Measurements from ENCODE around the gene LRP1B.
"Not testable (repeated sequence)": the region's sequence is repeated elsewhere in the genome, so short reads cannot be mapped to it uniquely, and the experiment has no call there.

The LRP1B gene

DNA sequence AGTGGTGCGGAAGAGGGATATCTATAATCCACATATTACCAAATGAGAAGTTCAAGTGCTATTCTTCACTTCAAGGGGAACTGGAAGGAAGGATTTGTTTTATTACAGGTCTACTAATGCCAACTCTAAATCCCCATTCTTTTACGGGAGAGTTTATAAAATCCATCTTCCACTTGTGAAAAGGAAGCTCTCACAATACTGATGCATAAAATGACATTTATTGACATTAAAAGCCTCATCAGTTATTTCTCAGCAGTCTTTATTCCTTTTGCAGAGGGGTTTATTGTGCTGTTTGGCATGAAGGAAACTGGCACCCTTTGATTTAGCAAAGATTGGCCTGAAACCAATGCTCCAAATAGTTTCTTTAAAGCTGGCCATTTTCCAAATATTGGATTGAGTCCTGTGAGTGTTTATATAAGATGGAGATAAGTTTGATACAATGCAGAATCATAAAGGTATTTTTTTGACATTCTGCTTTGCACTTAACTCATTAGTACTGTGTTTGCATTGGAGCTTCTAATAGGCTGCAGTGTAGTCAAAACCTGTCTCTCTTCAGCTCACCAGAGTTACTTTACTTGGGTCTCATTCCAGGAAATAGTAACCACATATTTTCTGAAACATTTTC is 26.6 kb downstream of the LRP1B start:
- DNase-seq (ENCODE audit: low spot score) = no peak

GRCh38 chr2:142100970-142101369 is 29.8 kb downstream of the LRP1B start:
- DNase-seq (ENCODE audit: low spot score) = no peak

GRCh38 chr2:142100139-142100873 is 30.5 kb downstream of the LRP1B start:
- DNase-seq (ENCODE audit: low spot score) = no peak

- DNase-seq (ENCODE audit: low spot score) = no peak
Measured at GRCh38 chr2:142097711-142098110, 33.1 kb downstream of the LRP1B start.

DNA sequence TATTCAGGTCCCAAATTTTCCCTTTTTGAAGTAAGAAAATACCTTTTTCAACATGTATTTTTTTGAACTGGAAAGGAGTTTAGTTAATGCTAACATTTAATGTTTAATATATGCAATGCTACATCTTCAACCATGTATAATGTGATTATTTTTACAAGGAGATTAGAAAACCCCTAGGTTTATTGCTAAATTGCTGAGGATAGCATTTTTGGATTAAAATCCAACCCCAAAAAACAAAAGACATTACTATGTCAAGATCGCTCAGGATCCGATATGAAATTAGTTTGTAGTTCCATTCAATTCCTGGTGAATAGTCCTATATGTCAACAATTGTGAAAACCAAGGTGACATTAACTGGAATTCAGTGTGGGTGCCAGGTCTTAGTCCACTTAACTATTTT is 35.2 kb downstream of the LRP1B start:
- DNase-seq (ENCODE audit: low spot score) = no peak

GRCh38 chr2:142094233-142094632 is 36.6 kb downstream of the LRP1B start:
- no peak for DNase-seq (ENCODE audit: low spot score)

DNA sequence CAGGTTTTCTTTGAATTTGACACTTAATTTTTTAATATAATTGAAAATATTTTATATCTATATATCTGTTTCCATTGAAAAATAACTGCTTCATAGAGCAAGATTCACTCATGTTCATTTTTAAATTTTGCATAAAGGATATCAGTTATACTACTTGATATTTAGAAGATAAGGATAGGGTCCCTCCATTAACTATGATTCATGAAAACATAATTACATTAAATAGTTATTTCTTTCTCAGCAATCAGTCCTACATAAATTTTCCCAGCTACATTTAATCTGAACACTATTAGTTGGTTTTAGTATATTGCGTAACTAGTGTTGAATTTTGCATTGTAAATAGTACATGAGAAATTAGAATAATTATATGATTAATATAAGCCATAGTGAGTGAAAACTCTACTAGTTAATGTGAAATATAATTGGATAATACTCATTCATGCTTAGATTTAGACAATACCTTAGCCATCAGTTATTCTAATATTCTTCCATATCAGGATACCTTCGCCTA is 42.7 kb downstream of the LRP1B start:
- DNase-seq (ENCODE audit: low spot score) = no peak

GRCh38 chr2:142087585-142087984 is 43.2 kb downstream of the LRP1B start:
- not testable (repeated sequence) for DNase-seq (ENCODE audit: low spot score)

DNA sequence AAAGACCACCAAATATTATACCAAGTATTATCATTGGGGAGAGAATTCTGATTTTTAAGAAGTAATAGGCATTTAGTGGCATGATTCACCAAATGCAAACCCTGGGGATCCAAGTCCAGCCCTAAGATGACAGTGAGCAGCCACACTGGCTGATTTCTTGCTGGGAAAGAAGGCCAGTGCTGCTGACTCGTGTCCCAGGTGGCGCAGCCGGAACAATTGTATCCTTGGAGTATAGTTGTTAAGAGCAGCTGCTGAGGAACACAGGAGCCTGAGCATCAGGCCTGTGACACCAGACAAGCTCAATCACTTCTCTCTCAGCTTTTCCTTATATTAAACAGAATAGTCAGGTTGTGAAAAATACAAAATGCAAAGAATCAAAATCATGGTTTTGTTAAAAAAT is 48.4 kb downstream of the LRP1B start:
- DNase-seq (ENCODE audit: low spot score) = no peak

DNA sequence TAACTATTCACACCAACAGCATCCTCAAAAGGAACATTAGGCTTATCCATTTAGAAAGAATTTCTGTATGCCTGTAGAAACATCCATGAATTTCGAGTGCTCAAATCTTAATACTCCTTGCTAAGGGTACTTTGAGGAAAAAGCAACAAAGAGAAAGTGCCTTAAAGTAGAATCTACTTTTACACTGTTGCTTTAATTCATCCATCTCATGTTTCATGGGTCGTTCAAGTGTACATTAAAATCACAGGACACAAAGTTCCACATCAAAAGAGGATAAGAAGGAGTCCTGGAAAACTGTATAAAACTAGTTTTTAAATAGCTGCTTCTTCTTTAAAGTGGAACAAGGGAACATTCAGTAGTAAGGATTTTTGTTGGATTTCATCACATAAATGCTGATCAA is 54.5 kb downstream of the LRP1B start:
- DNase-seq (ENCODE audit: low spot score) = no peak

GRCh38 chr2:142075826-142076225 is 55.0 kb downstream of the LRP1B start:
- DNase-seq (ENCODE audit: low spot score) = no peak

GRCh38 chr2:142069251-142069888 is 61.4 kb downstream of the LRP1B start:
- no peak for DNase-seq (ENCODE audit: low spot score)

- DNase-seq (ENCODE audit: low spot score) = no peak
Measured at GRCh38 chr2:142065700-142066099, 65.1 kb downstream of the LRP1B start.

DNA sequence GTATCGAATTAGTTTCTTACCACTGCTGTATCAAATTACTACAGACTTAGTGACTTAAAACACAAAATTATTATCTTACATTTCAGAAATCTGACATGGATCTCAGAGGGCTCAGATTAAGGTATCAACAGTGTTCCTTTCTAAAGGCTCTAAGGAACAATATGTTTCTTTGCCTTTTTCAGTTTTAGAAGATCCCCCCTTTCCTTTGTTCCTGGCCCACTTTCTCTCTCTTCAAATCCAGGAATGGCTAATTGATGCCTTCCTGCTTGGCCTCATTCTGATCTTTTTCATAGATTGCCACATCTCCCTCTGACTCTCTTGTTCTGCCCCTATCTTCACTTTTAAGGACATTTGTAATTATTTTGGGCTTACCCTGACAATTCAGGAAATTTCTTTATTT is 65.7 kb downstream of the LRP1B start:
- DNase-seq (ENCODE audit: low spot score) = no peak

GRCh38 chr2:142061733-142062132 is 69.1 kb downstream of the LRP1B start:
- DNase-seq (ENCODE audit: low spot score) = no peak

DNA sequence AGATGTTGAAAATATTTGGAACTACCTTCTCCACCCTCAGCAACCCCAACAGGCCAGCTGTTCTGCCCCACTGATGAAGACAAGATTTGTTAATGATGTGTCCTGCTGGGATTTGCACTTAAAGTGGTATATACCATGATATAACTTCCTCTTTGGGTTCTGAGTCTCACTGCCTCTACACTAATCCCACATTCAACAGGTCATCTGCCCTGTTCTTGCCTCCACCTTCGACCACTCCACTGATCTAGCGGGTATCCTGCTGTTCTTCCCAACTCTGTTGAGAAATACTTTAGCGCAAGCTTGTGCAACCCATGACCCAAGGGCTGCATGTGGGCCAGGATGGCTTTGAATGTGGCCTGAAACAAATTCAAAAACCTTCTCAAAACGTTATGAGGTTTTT is 72.7 kb downstream of the LRP1B start:
- DNase-seq (ENCODE audit: low spot score) = no peak

DNA sequence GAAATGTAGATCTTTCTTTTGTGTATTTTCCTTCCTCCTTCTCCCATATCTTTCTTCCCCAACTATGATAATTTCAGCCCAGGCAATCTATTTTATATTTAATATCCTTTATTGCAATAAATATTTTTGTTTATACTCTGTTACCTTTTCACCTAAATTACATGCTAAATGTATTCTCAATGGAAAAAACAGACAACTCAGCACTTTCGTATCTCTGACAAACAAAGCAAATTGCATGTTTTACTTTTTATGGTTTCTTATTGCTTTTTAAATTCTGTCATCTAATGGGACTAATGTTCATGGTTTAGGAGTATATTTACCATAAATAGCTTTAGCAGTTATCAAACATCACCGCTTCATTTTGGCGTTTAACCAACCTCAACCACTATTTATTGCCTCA is 74.0 kb downstream of the LRP1B start:
- DNase-seq (ENCODE audit: low spot score) = no peak

GRCh38 chr2:142052220-142052863 is 78.5 kb downstream of the LRP1B start:
- no peak for DNase-seq (ENCODE audit: low spot score)

GRCh38 chr2:142048581-142048980 is 82.2 kb downstream of the LRP1B start:
- no peak for DNase-seq (ENCODE audit: low spot score)

- no peak for DNase-seq (ENCODE audit: low spot score)
Measured at GRCh38 chr2:142045641-142046040, 85.2 kb downstream of the LRP1B start.

DNA sequence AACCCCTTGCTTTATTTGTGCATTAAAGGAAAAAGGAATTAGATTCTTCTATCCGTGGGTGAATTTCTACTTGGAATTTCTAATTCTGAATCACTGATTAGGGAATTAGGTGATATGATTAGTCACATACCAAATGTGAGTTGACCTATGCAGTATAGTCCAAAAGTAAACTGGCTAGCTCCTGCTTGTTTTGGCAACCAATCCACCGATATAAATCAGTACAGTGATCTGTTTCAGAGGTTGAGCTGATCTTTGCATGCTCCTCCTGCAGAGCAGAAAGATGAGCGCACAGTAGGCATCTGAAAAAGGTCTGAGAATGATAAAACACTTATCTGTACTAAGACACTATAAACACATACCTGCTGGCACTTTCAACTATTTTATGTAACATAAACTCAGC is 86.6 kb downstream of the LRP1B start:
- no peak for DNase-seq (ENCODE audit: low spot score)

GRCh38 chr2:142042536-142043199 is 88.1 kb downstream of the LRP1B start:
- DNase-seq (ENCODE audit: low spot score) = no peak
